ENCODE results near the gene SLC36A2.
"Not testable (repeated sequence)": the region's sequence is repeated elsewhere in the genome, so short reads cannot be mapped to it uniquely, and the experiment has no call there.

SLC36A2 gene

DNA sequence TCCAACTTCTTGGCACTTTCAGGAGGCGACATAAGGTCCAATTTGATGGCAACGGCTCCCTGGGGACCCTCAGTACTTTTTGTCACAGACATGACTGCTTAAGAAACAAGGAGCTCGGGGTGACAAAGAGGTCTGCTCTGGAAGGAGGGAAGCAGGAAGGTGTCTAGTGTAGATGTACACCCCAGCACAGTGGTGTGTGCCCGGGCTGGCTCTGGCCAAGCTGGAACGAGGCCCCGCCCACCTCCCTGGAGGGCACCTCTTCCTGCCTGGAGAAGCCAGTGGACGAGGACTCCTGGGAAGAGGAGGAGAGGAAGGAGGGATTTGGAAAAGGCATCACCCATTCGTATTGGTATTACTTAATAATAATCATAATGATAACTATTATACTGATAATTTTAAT, at the start of gene SLC36A2:
Gene SLC36A2, minus strand, starts transcription at position 191 of the 400 bp plus-strand sequence. Its CDS starts 99 bp downstream, at position 92.
- no peak for DNase-seq (ENCODE audit: low spot score)

- no peak for DNase-seq (ENCODE audit: low spot score)
These were observed 41.6 kb upstream of the SLC36A2 start for GRCh38 chr5:151388960-151389359.

DNA sequence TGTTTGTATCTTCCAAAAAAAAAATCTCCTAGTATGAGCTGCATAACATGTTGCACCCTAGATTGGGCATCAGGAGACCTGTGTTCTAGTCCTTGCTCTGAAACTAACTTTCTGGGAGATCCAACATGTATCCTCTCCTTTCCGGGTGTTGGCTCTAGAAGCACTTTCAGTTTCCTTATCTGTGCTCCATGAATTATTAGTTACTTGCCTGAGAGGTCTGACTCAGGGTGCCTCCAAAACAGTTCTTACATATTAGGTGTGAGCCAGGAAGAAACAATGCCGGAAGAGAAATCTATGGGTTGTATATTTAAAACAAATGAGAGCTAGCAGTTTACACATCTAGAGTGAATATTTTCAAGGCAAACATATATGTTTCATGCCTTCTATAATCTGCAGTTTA, 36.7 kb upstream of the SLC36A2 start:
- DNase-seq (ENCODE audit: low spot score), result no peak

- no peak for DNase-seq (ENCODE audit: low spot score)
These were observed 35.7 kb upstream of the SLC36A2 start for GRCh38 chr5:151383011-151383410.

GRCh38 chr5:151382576-151382975, 35.2 kb upstream of the SLC36A2 start:
- DNase-seq (ENCODE audit: low spot score), result no peak

- no peak for DNase-seq (ENCODE audit: low spot score)
These were observed 34.5 kb upstream of the SLC36A2 start for GRCh38 chr5:151381899-151382298.

- DNase-seq (ENCODE audit: low spot score), result no peak
These were observed 31.3 kb upstream of the SLC36A2 start for GRCh38 chr5:151378616-151379015.

DNA sequence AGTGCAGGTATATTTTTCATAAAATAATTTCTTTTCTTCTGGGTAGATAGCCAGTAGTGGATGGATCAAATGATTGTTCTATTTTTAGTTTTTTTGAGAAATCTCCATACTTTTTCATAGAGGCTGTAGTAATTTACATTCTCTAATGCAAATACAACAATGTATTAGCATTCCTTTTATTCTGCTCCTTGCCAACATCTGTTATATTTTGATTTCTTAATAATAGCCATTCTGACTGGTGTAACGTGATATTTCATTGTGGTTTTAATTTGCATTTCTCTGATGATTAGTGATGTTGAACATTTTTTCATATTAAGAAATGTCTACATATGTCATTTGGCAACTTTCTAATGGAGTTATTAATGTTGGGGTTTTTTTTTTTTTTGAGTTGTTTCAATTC, 27.2 kb upstream of the SLC36A2 start:
- no peak for DNase-seq (ENCODE audit: low spot score)

DNA sequence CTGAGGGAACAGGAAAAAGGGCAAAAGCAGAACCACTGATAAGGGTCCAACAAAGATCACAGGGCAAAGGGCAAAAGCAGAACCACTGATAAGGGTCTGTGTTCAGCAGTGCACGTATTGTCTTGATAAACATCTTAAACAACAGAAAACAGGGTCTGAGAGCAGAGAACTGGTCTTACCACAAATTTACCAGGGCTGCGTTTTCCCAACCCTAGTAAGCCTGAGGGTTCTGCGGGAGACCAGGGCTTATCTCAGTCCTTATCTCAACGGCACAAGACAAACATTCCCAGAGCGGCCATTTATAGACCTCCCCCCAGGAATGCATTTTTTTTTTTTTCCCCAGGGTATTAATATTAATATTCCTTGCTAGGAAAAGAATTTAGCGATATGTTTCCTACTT, 19.7 kb upstream of the SLC36A2 start:
- not testable (repeated sequence) for DNase-seq (ENCODE audit: low spot score)

DNA sequence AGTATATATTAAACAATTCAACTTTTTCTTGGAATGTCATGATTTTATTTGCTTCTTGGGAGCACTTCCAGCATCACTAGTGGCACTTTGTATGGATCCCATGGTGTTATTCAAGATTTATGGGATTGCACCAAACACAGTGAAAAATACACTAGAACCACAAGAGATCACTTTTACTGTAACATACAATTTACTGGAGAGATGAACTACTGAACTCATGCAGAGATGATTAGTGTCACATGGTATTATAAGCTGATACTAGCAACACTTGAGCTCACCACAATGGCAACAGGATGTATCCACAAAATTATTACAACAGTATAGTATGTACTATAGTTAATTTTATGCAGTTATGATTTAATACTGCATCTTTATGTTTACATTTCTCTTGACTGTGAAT, 16.3 kb upstream of the SLC36A2 start:
- no peak for DNase-seq (ENCODE audit: low spot score)

DNA sequence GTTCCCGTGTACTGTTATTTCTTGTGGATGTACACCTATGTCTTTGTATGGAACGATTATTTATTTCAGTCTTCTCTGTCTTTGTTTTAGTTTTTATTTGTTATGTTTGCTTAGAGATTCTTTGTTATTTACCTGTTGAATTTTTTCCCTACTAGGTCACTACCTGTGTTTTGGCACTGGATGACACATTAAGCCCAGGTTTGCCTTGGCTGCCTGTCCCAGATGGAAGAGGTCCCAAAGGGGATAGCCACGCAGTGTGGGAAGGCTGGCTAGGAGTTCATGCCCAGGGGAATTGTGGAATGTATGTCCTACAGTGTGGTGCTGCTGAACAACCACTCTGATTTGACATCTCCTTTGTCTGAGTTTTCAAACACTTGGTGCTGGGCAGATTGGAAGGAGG, 15.6 kb upstream of the SLC36A2 start:
- no peak for DNase-seq (ENCODE audit: low spot score)

GRCh38 chr5:151359391-151359790, 12.0 kb upstream of the SLC36A2 start:
- no peak for DNase-seq (ENCODE audit: low spot score)

DNA sequence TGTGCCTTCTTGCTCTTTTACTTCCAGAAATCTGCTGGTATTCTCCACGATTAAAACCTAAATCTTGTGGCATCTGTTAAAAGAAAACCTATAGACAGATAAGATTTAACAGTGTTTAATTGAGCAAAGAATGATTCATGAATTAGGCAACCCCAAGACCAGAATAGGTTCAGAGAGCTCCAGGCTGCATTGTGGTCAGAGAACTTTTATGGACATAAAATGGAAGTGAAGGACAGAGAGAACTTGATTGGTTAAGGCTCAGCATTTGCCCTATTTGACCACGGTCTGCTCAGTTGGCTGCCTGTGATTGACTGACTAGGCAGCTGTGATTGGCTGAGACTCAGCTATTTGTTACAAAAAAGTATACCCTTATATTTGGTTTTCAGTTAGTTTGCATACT, 10.4 kb upstream of the SLC36A2 start:
- DNase-seq (ENCODE audit: low spot score), result no peak

DNA sequence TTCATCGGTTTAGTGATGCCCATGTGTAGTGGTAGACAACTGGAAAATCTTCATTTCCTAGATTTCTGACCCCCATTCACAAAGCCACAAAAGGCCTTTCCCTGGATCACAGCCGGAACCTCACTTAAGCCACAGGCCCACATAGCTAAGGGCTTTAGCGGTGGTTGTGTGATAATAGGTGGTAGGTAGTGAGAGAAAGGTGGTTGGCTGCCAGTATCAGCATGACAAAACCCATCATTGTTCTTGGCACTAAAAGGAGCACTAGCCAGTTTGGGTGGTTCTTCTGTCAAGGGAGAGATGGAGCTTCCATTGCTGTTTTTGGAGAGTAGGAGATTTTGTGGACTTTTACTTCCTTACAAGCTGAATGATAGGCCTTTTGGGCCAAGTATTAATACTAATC, 9.7 kb upstream of the SLC36A2 start:
- DNase-seq (ENCODE audit: low spot score), result no peak

DNA sequence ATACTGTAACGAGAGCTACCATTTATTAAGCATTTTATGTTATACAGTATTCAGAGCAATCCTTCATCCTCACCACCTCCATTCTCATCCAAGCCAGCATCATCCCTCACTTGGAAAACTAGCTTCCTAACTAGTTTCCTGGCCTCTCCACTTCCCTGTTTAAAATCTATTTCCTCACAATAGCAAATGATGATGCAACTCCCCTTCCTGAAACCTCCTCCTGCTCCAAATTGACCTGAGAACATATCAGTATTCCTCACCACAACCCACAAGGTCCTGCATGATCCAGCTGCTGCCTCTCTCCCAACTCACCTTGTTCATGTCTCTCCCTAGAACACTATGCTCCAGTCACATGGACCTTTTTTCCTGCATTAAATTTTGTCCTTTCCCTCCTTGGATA, 4.3 kb upstream of the SLC36A2 start:
- no peak for DNase-seq (ENCODE audit: low spot score)

GRCh38 chr5:151348789-151349188, 1.4 kb upstream of the SLC36A2 start:
- DNase-seq (ENCODE audit: low spot score), result no peak

DNA sequence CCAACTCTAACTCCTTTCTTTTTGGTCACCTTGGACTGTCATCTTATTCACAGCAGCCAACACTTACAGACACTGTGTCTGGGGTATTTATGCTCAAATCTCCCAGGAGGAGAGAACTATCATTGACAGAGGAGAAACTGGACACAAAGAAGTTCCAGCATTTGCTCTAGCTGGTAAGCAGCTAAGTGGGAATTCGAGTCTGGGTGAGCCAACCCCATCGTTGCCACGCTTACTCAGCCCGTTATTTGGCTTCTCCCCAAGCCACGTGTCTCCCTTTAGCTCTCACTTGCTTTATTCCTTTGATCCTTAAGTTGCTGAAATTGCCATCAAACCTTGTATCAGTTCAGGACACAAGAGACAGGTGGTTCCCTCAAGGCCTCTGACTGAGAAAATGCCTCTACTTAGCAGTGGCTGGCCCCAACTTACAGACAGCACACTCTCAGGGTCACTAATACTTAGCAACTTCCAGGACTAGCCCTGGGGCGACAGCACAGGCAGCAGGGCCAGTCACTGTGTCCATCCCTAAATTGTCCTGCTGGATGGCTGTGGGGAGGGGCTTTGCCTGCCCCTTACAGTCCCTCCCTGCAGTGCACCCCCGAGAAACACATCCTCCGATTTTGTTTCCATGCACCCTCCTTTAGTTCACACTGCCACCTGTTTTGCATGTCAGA, 1.4 kb downstream of the SLC36A2 start:
- DNase-seq (ENCODE audit: low spot score), result no peak

- DNase-seq (ENCODE audit: low spot score), result no peak
These were observed 2.1 kb downstream of the SLC36A2 start for GRCh38 chr5:151345187-151345807.

DNA sequence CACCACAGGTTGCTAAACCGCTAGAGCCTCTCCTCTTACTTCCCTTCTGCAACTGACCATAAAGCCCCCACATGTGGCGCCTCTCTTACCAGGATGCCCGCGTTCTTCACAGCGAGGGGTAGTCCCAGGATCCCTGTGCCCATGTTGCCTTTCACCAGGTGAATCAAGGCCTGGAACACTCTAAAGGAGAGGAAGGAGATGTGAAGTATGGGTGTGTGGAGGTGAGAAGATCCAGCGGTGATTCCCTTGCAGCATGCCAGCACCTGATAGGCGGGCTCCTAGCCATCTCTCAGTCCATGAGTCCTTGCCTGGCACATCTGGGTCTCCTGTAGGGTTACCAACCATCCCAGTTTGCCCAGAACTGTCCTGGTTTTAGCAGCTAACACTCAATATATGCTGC, 3.3 kb downstream of the SLC36A2 start:
- no peak for DNase-seq (ENCODE audit: low spot score)

GRCh38 chr5:151340004-151340403, 7.4 kb downstream of the SLC36A2 start:
- DNase-seq (ENCODE audit: low spot score), result no peak

DNA sequence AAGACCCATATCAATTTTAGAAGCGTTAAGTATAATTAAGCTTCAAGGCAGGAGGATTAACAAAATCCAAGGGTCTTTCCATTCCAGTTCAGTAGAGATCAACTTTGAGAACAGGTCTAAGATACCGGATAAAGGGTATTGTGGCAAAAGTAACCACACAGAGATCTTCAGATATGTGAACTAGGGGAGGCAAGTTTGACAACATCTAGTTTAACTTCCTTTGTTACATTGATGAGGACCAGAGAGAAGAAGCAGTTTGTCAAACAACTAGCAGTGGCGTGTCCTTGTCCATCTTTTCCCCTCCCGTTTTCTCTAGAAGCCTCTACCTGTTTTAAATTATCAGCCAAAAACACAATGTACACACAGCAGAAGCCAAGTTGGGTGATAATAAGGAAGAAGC, 8.6 kb downstream of the SLC36A2 start:
- no peak for DNase-seq (ENCODE audit: low spot score)

DNA sequence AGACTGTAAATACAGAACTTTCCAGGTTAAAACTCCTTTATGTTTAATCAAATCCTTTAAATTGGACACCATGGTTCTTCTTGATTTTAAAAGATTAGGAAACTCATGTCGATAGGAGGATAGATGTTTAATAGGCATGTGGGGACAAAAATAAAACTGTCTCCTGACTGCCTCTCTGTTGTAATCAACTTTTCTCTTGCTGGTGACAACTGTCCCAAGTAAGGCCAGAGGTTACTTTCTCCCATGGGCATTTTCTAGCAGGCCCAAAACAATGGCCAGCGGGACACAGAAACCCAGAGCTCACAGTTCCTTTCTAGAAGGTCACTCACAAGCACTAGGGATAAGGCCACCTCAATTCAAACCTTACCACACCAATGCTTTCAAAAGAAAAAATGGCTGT, 14.5 kb downstream of the SLC36A2 start:
- no peak for DNase-seq (ENCODE audit: low spot score)

GRCh38 chr5:151328734-151329133, 18.6 kb downstream of the SLC36A2 start:
- no peak for DNase-seq (ENCODE audit: low spot score)

GRCh38 chr5:151327585-151327984, 19.8 kb downstream of the SLC36A2 start:
- no peak for DNase-seq (ENCODE audit: low spot score)

Data from SW480 (cell line).